IPS DF 4.7 (cell line): Measurements from ENCODE around the gene MOK.

Experiments used
- DNase-seq: peaks from one replicate; pipeline ENCODE4 v3.0.0-alpha.2; 2013; ENCODE audit warnings: low spot score; ENCODE audit errors: extremely low read depth

MOK gene

GRCh38 chr14:102283631-102284129, 21.3 kb downstream of the MOK start:
- no peak for DNase-seq

GRCh38 chr14:102282751-102283465, 22.1 kb downstream of the MOK start:
- no peak for DNase-seq

- DNase-seq: no peak
Observed at GRCh38 chr14:102280376-102280962, 24.5 kb downstream of the MOK start.

GRCh38 chr14:102279688-102280348, 25.1 kb downstream of the MOK start:
- no peak for DNase-seq

GRCh38 chr14:102279282-102279681, 25.7 kb downstream of the MOK start:
- DNase-seq: no peak

- DNase-seq: no peak
Observed at GRCh38 chr14:102278631-102278935, 26.4 kb downstream of the MOK start.

- DNase-seq: no peak
Observed at GRCh38 chr14:102277874-102278630, 26.9 kb downstream of the MOK start.

GRCh38 chr14:102275866-102276265, 29.1 kb downstream of the MOK start:
- no peak for DNase-seq

- no peak for DNase-seq
Observed at GRCh38 chr14:102272392-102272791, 32.6 kb downstream of the MOK start.

- DNase-seq: no peak
Observed at GRCh38 chr14:102264775-102265174, 40.2 kb downstream of the MOK start.

- DNase-seq: no peak
Observed at GRCh38 chr14:102264355-102264754, 40.6 kb downstream of the MOK start.

GRCh38 chr14:102262929-102263462, 42.0 kb downstream of the MOK start:
- peak; percentile 11 for DNase-seq

GRCh38 chr14:102258136-102258535, 46.8 kb downstream of the MOK start:
- no peak for DNase-seq

GRCh38 chr14:102256716-102257115, 48.2 kb downstream of the MOK start:
- no peak for DNase-seq

- no peak for DNase-seq
Observed at GRCh38 chr14:102255401-102256190, 49.4 kb downstream of the MOK start.

- DNase-seq: no peak
Observed at GRCh38 chr14:102252834-102253801, 51.8 kb downstream of the MOK start.

GRCh38 chr14:102251161-102251560, 53.8 kb downstream of the MOK start:
- no peak for DNase-seq

GRCh38 chr14:102250636-102251035, 54.3 kb downstream of the MOK start:
- no peak for DNase-seq

GRCh38 chr14:102249981-102250380, 55.0 kb downstream of the MOK start:
- DNase-seq: no peak

GRCh38 chr14:102249041-102249440, 55.9 kb downstream of the MOK start:
- DNase-seq: no peak
